Measurements from ENCODE around the gene STAC3. TPM values are rescaled to one million over a fixed set of nuclear protein-coding genes. Genes with fewer than 3 reads are reported as not detected.

Gene STAC3
- total and polyA plus RNA-seq, 2 of the 8 experiments (the other 6 are each of a cell fraction or from before 2014, with no cell fraction given): 0.70 to 1.3 TPM

- CTCF ChIA-PET (ENCODE audit: partially characterized antibody): interaction anchor here (0.9 to 2.4 kb wide), 5 partner anchors 9 to 197 kb away, joined by 3 to 9 read pairs (median 3); no protein-coding TSS in a partner anchor
- Histone ChIP-seq H3K79me1 (ENCODE audit: low read depth, low read length) (no peaks in the 10 kb centered on the region), H3K4ac (replicated peaks; ENCODE audit: insufficient read length, low read depth, low read length) (no peak overlapping the region), H2BK12ac (ENCODE audit: low read depth, low read length) (no peak overlapping the region), H3K4me1 (replicated peaks in 1 of 4; ENCODE audit: control insufficient read depth in 3 of 4, insufficient read depth in 4 of 4, low read length in 3 of 4) (peaks cover 0 to 5% (median 2%) of the 10 kb centered on the region in 4 experiments; a peak in 5 of 7 replicates), H4K5ac (ENCODE audit: insufficient read length, low read depth, low read length) (no peak overlapping the region), H3K18ac (ENCODE audit: extremely low read depth, low read length) (no peak overlapping the region), H3K79me2 (ENCODE audit: control insufficient read depth in 1 of 2, insufficient read depth in 2 of 2, low read length in 2 of 2) (no peaks in the 10 kb centered on the region), H2AK5ac (ENCODE audit: low read depth, low read length) (no peak overlapping the region), H2AFZ (ENCODE audit: low read length) (no peak overlapping the region), H4K8ac (ENCODE audit: extremely low read depth, insufficient read depth, low read length) (no peak overlapping the region), H2BK20ac (ENCODE audit: low read length) (no peak overlapping the region), H3K4me2 (ENCODE audit: insufficient read depth in 1 of 2, low read depth in 2 of 2, low read length in 2 of 2) (no peak overlapping the region), H3K23me2 (ENCODE audit: low read depth, low read length) (no peaks in the 10 kb centered on the region), H3K27ac (ENCODE audit: low read depth, low read length) (no peak overlapping the region), H3K9ac (replicated peaks in 1 of 4; ENCODE audit: extremely low read depth in 1 of 4, low read depth in 3 of 4, low read length in 3 of 4) (no peak overlapping the region; a peak in 1 of 7 replicates), H3K36me3 (ENCODE audit: control insufficient read depth in 2 of 4, insufficient read depth in 4 of 4, low read length in 3 of 4) (peaks cover 2 to 14% (median 6%) of the 10 kb centered on the region in 4 experiments; a peak in 5 of 8 replicates), H4K91ac (replicated peaks; ENCODE audit: insufficient read length, low read length) (no peak overlapping the region), H3K27me3 (replicated peaks in 1 of 4; ENCODE audit: control insufficient read depth in 3 of 4, extremely low read depth in 1 of 4, insufficient read depth in 3 of 4, low read length in 3 of 4) (no peaks in the 10 kb centered on the region), H3K14ac (ENCODE audit: insufficient read length) (no peak overlapping the region), H2BK120ac (replicated peaks; ENCODE audit: low read depth, low read length) (no peak overlapping the region), H4K20me1 (replicated peaks in 1 of 2; ENCODE audit: control insufficient read depth in 1 of 2, insufficient read depth in 2 of 2, low read length in 2 of 2) (peaks cover 0 to 2% of the 10 kb centered on the region in 2 experiments), H2BK15ac (ENCODE audit: low read length) (no peak overlapping the region), H3K4me3 (ENCODE audit: extremely low read depth in 1 of 4, insufficient read depth in 2 of 4, low read depth in 3 of 4, low read length in 4 of 4) (no peak overlapping the region), H2BK5ac (ENCODE audit: low read depth, low read length) (no peak overlapping the region), H3K23ac (ENCODE audit: insufficient read length) (no peak overlapping the region), H3K9me3 (ENCODE audit: insufficient read depth in 2 of 2, low read depth in 1 of 2, low read length in 1 of 2) (no peaks in the 10 kb centered on the region), H3K56ac (replicated peaks; ENCODE audit: insufficient read length, low read depth, low read length) (no peak overlapping the region)
- FAIRE-seq (no peak), DNase-seq (ENCODE audit: low read depth in 1 of 2, low spot score in 2 of 2) (no peak)
- WGBS, 2 experiments (ENCODE audit: extremely low coverage in 1 of 2, insufficient coverage in 1 of 2, insufficient read length in 1 of 2, insufficient replicate concordance in 2 of 2, low coverage in 1 of 2, low lambda C conversion rate in 2 of 2, missing lambda C conversion rate in 1 of 2): 94% methylated on average over 6 of the region's 6 CpGs; no CpG with 5 or more reads in 1 of the 2 experiments
- POLR2A ChIA-PET (ENCODE audit: partially characterized antibody): interaction anchor here (1.5 to 2.1 kb wide), 2 partner anchors 19 to 200 kb away, joined by 4 to 7 read pairs; partner anchors contain the start of gene INHBE
- TF ChIP-seq RXRA (IDR thresholded peaks at IDR 0.05; ENCODE audit: insufficient read depth, low read depth, low read length) (no peak), E2F6 (IDR thresholded peaks at IDR 0.05) (no peak), TCF12 (IDR thresholded peaks at IDR 0.05; ENCODE audit: low read depth, low read length) (no peak), EZH2 (IDR thresholded peaks at IDR 0.05; ENCODE audit: low read depth, low read length, severe bottlenecking) (no peak), SP2 (IDR thresholded peaks at IDR 0.05; ENCODE audit: low read length) (no peak)
- TF ChIP-seq, protein P1, sequence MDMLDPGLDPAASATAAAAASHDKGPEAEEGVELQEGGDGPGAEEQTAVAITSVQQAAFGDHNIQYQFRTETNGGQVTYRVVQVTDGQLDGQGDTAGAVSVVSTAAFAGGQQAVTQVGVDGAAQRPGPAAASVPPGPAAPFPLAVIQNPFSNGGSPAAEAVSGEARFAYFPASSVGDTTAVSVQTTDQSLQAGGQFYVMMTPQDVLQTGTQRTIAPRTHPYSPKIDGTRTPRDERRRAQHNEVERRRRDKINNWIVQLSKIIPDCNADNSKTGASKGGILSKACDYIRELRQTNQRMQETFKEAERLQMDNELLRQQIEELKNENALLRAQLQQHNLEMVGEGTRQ (IDR thresholded peaks at IDR 0.05; ENCODE audit: low read length): no peak
These were observed 4.9 kb upstream of the STAC3 start for GRCh38 chr12:57255916-57256315.
